Right cardiac atrium (tissue), 5 donors: ENCODE results near the gene FGD5. TPM values are rescaled to one million over a fixed set of nuclear protein-coding genes. Genes with fewer than 3 reads are reported as not detected.

Source experiments
- ATAC-seq, 2 donors: fragments of 200-7000 bp; cut with Tn5 transposase; one replicate each; pipeline versions ENCODE4 v1.8.0 to v1.9.1; 2020; ENCODE audit warnings: moderate library complexity in 2 of 2, mild to moderate bottlenecking in 1 of 2
- DNase-seq, 3 donors: peaks; one replicate each; pipeline ENCODE4 v3.0.0-alpha.2; 2020
- H3K27ac ChIP-seq: one replicate; pipeline ENCODE4 v1.5.1; 2013; ENCODE audit warnings: mild to moderate bottlenecking, low read length, control low read depth, moderate library complexity
- H3K27me3 ChIP-seq: one replicate; pipeline ENCODE4 v1.6.1; 2013; ENCODE audit not compliant: control insufficient read depth, insufficient read depth
- H3K4me1 ChIP-seq: one replicate; pipeline ENCODE4 v1.6.1; 2013; ENCODE audit warnings: low read length; ENCODE audit not compliant: control insufficient read depth, insufficient read depth
- H3K4me3 ChIP-seq: one replicate; pipeline ENCODE4 v1.5.1; 2013; ENCODE audit warnings: low read length, control low read depth
- H3K9me3 ChIP-seq: one replicate; pipeline ENCODE4 v1.6.1; 2013; ENCODE audit warnings: low read length; ENCODE audit not compliant: control insufficient read depth
- WGBS: extraction: QIAGEN DNeasy Blood & Tissue Kit; methylation state at CpG from one replicate; pipeline ENCODE4 v1.1.7; 2013; 5-methylcytosine and 5-hydroxymethylcytosine counted together
- intact Hi-C, 4 donors: fragments of 100-400 bp; cut with DNase I; formaldehyde crosslinking; loops; one replicate each; pipeline versions ENCODE4 v1.11.0 to v1.14.0; 2022 to 2023
- polyA plus RNA-seq: library from polyadenylated mRNA; stranded (reverse); fragments of 200-250 nt; gene quantifications from one replicate; pipeline ENCODE4 v1.2.3, GENCODE V29; 2013
- total RNA-seq, 4 donors: library from RNA; stranded (reverse); fragmentation: NEBNext Ultra II Directional; extraction: Animal tissue kit (Norgen Biotek cat#: 25700); gene quantifications; one replicate each; pipeline ENCODE4 v1.2.1, GENCODE V29; 2021
- donor health status: healthy with polysubstance abuse.
- donor health status: DM: no; HTN: yes; CAD: no.
- donor health status: DM: no; HTN: no; CAD: no.
- donor health status: DM: no; HTN: yes; CAD: no; lungs with severe emphysema.
- donor health status: DM: yes; HTN: yes; CAD: no.

The FGD5 gene
- total and polyA plus RNA-seq, 5 donors, result 8.6 to 30.5 (median 21.2) TPM

- 87% methylated on average over 4 of the region's 4 CpGs for WGBS
- H3K4me3 ChIP-seq, result no peak overlapping the region
Measured at GRCh38 chr3:14775563-14775962, 43.2 kb upstream of the FGD5 start.

GRCh38 chr3:14779069-14779685 lies 39.6 kb upstream of the FGD5 start:
- intact Hi-C loops, result loop anchor here in 2 of 4 donors (5.0 to 10.0 kb wide), 2 partner anchors 92 to 94 kb away; no protein-coding TSS in a partner anchor
- no peak overlapping the region for H3K4me3 ChIP-seq
- H3K27ac ChIP-seq, result no peak overlapping the region
- no peak for ATAC-seq
- no peaks in the 10 kb centered on the region for H3K9me3 ChIP-seq
- WGBS, result 97% methylated on average over 2 of the region's 2 CpGs
- no peaks in the 10 kb centered on the region for H3K4me1 ChIP-seq
- H3K27me3 ChIP-seq, result no peaks in the 10 kb centered on the region
- no peak for DNase-seq

More at GRCh38 chr3:14775563-14775962, 43.2 kb upstream of the FGD5 start:
- Histone ChIP-seq H3K27ac (no peak overlapping the region), H3K9me3 (no peaks in the 10 kb centered on the region), H3K27me3 (no peaks in the 10 kb centered on the region), H3K4me1 (no peaks in the 10 kb centered on the region)
- ATAC-seq (no peak), DNase-seq (no peak)
- intact Hi-C loops, result loop anchor here in 2 of 4 donors (5.0 to 10.0 kb wide), 2 partner anchors 88 to 91 kb away; no protein-coding TSS in a partner anchor

GRCh38 chr3:14780927-14781507 lies 37.7 kb upstream of the FGD5 start:
- Histone ChIP-seq H3K9me3 (no peaks in the 10 kb centered on the region), H3K27me3 (no peaks in the 10 kb centered on the region), H3K4me3 (no peak overlapping the region), H3K4me1 (no peaks in the 10 kb centered on the region), H3K27ac (no peak overlapping the region)
- intact Hi-C loops, result loop anchor here in 1 of 4 donors (2.0 kb wide), 1 partner anchor 108 kb away; no protein-coding TSS in a partner anchor
- WGBS, result 37% methylated on average over 12 of the region's 12 CpGs
- peak; percentile 61 to 73 (median 69) for DNase-seq
- ATAC-seq, result peak; percentile 74 to 87

- WGBS, result 86% methylated on average over 2 of the region's 2 CpGs
- Histone ChIP-seq H3K27me3 (no peaks in the 10 kb centered on the region), H3K9me3 (no peaks in the 10 kb centered on the region), H3K27ac (no peak overlapping the region), H3K4me3 (no peak overlapping the region), H3K4me1 (no peaks in the 10 kb centered on the region)
- ATAC-seq (no peak), DNase-seq (no peak)
- intact Hi-C loops, result no loop called here
Measured at GRCh38 chr3:14783480-14784086, 35.2 kb upstream of the FGD5 start.

GRCh38 chr3:14784087-14784681 lies 34.6 kb upstream of the FGD5 start:
- intact Hi-C loops, result no loop called here
- Histone ChIP-seq H3K9me3 (no peaks in the 10 kb centered on the region), H3K4me3 (no peak overlapping the region), H3K4me1 (no peaks in the 10 kb centered on the region), H3K27me3 (no peaks in the 10 kb centered on the region), H3K27ac (no peak overlapping the region)
- peak in 1 of 3 donors; percentile 68 for DNase-seq
- no peak for ATAC-seq
- WGBS, result 46% methylated on average over 8 of the region's 8 CpGs

GRCh38 chr3:14785207-14786155 lies 33.3 kb upstream of the FGD5 start:
- H3K4me3 ChIP-seq, result no peak overlapping the region
- H3K4me1 ChIP-seq, result no peaks in the 10 kb centered on the region
- WGBS, result 83% methylated on average over 20 of the region's 20 CpGs
- H3K27ac ChIP-seq, result no peak overlapping the region
- H3K9me3 ChIP-seq, result no peaks in the 10 kb centered on the region
- intact Hi-C loops, result no loop called here
- ATAC-seq (peak in 1 of 2 donors; percentile 73), DNase-seq (no peak)
- H3K27me3 ChIP-seq, result no peaks in the 10 kb centered on the region

- H3K4me3 ChIP-seq, result no peak overlapping the region
- DNase-seq (no peak), ATAC-seq (no peak)
- H3K4me1 ChIP-seq, result no peaks in the 10 kb centered on the region
- no peaks in the 10 kb centered on the region for H3K9me3 ChIP-seq
- no peak overlapping the region for H3K27ac ChIP-seq
- no peaks in the 10 kb centered on the region for H3K27me3 ChIP-seq
- intact Hi-C loops, result no loop called here
- WGBS, result 96% methylated on average over 3 of the region's 3 CpGs
Measured at GRCh38 chr3:14786369-14786768, 32.4 kb upstream of the FGD5 start.

GRCh38 chr3:14787630-14788029 lies 31.1 kb upstream of the FGD5 start:
- Histone ChIP-seq H3K27me3 (no peaks in the 10 kb centered on the region), H3K27ac (no peak overlapping the region), H3K4me3 (no peak overlapping the region), H3K9me3 (no peaks in the 10 kb centered on the region), H3K4me1 (no peaks in the 10 kb centered on the region)
- 53% methylated on average over 7 of the region's 7 CpGs for WGBS
- DNase-seq, result no peak
- intact Hi-C loops, result no loop called here
- no peak for ATAC-seq

- ATAC-seq, result no peak
- intact Hi-C loops, result no loop called here
- 94% methylated on average over 7 of the region's 7 CpGs for WGBS
Measured at GRCh38 chr3:14788644-14789043, 30.1 kb upstream of the FGD5 start.

GRCh38 chr3:14789221-14789620 lies 29.5 kb upstream of the FGD5 start:
- H3K4me3 ChIP-seq, result no peak overlapping the region
- no peak for DNase-seq
- no peak for ATAC-seq
- 76% methylated on average over 5 of the region's 5 CpGs for WGBS
- intact Hi-C loops, result no loop called here
- H3K27me3 ChIP-seq, result no peaks in the 10 kb centered on the region
- H3K9me3 ChIP-seq, result no peaks in the 10 kb centered on the region
- H3K4me1 ChIP-seq, result peaks cover 8% of the 10 kb centered on the region
- no peak overlapping the region for H3K27ac ChIP-seq

More at GRCh38 chr3:14788644-14789043, 30.1 kb upstream of the FGD5 start:
- no peaks in the 10 kb centered on the region for H3K27me3 ChIP-seq
- no peak for DNase-seq
- no peak overlapping the region for H3K27ac ChIP-seq
- H3K9me3 ChIP-seq, result no peaks in the 10 kb centered on the region
- no peak overlapping the region for H3K4me3 ChIP-seq
- H3K4me1 ChIP-seq, result peaks cover 5% of the 10 kb centered on the region
